ENCODE results near the gene STON2. TPM values are rescaled to one million over a fixed set of nuclear protein-coding genes. Genes with fewer than 3 reads are reported as not detected.

The STON2 gene
- total RNA-seq, 1 experiment from 2014 or later, result 0.36 TPM

DNA sequence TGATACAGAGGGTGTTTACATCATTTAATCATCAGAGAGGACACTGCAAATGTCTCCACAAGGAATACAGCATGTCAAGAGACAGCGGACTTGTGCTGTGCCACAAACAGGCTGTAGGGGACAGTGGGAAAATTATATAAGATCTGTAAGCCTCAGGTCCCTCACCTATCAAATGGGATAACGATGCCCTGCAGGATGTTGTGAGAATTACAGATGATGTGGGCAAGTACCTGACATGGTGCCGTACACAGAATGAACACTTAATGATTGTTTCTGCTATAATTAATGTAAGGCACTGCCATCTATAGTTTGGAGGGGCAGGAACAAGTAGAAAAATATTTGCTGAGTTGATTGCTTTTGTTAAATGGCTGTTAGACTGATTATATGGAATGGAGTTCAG, 97.5 kb downstream of the STON2 start:
- no TSS peak for BruUV-seq (replicated peaks)
- no peak overlapping the region for H3K4me3 ChIP-seq (ENCODE audit: low read depth in 2 of 2, low read length in 2 of 2)
- ChIA-PET POLR2A (no interaction called here), CTCF (no interaction called here)
- H3K27ac ChIP-seq (ENCODE audit: low read length), result no peak overlapping the region
- no peaks in the 10 kb centered on the region for H3K36me3 ChIP-seq (ENCODE audit: control insufficient read depth, insufficient read depth, low read length)
- TF ChIP-seq, protein P1, sequence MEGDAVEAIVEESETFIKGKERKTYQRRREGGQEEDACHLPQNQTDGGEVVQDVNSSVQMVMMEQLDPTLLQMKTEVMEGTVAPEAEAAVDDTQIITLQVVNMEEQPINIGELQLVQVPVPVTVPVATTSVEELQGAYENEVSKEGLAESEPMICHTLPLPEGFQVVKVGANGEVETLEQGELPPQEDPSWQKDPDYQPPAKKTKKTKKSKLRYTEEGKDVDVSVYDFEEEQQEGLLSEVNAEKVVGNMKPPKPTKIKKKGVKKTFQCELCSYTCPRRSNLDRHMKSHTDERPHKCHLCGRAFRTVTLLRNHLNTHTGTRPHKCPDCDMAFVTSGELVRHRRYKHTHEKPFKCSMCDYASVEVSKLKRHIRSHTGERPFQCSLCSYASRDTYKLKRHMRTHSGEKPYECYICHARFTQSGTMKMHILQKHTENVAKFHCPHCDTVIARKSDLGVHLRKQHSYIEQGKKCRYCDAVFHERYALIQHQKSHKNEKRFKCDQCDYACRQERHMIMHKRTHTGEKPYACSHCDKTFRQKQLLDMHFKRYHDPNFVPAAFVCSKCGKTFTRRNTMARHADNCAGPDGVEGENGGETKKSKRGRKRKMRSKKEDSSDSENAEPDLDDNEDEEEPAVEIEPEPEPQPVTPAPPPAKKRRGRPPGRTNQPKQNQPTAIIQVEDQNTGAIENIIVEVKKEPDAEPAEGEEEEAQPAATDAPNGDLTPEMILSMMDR (IDR thresholded peaks at IDR 0.05), result no peak; the same call in 1 of the 2 replicates
- no peak for TF ChIP-seq POLR2AphosphoS5 (IDR thresholded peaks at IDR 0.05; ENCODE audit: low read depth, low read length)
- TF ChIP-seq TCF7L2 (IDR thresholded peaks at IDR 0.05; ENCODE audit: low read depth, low read length), result no peak
- TF ChIP-seq SIN3A (IDR thresholded peaks at IDR 0.05; ENCODE audit: borderline replicate concordance, insufficient read depth, low read depth, low read length), result no peak
- TF ChIP-seq, protein P2, sequence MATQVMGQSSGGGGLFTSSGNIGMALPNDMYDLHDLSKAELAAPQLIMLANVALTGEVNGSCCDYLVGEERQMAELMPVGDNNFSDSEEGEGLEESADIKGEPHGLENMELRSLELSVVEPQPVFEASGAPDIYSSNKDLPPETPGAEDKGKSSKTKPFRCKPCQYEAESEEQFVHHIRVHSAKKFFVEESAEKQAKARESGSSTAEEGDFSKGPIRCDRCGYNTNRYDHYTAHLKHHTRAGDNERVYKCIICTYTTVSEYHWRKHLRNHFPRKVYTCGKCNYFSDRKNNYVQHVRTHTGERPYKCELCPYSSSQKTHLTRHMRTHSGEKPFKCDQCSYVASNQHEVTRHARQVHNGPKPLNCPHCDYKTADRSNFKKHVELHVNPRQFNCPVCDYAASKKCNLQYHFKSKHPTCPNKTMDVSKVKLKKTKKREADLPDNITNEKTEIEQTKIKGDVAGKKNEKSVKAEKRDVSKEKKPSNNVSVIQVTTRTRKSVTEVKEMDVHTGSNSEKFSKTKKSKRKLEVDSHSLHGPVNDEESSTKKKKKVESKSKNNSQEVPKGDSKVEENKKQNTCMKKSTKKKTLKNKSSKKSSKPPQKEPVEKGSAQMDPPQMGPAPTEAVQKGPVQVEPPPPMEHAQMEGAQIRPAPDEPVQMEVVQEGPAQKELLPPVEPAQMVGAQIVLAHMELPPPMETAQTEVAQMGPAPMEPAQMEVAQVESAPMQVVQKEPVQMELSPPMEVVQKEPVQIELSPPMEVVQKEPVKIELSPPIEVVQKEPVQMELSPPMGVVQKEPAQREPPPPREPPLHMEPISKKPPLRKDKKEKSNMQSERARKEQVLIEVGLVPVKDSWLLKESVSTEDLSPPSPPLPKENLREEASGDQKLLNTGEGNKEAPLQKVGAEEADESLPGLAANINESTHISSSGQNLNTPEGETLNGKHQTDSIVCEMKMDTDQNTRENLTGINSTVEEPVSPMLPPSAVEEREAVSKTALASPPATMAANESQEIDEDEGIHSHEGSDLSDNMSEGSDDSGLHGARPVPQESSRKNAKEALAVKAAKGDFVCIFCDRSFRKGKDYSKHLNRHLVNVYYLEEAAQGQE (IDR thresholded peaks at IDR 0.05; ENCODE audit: insufficient read depth in 1 of 2, low read depth in 2 of 2, low read length in 1 of 2), result no peak
- no peak for DNase-seq (ENCODE audit: low read depth, low spot score)
- intact Hi-C loops (cut with micrococcal nuclease; ENCODE audit: unreplicated experiment) (no loop called here), in situ Hi-C loops (cut with HindIII; ENCODE audit: low pct_unique_long_range_greater_than_20kb, low sequenced_read_pairs) (no loop called here)
- H3K27me3 ChIP-seq (ENCODE audit: control insufficient read depth, insufficient read depth, low read length), result no peaks in the 10 kb centered on the region
- H3K9me3 ChIP-seq (ENCODE audit: control insufficient read depth, insufficient read depth, low read depth, low read length), result no peaks in the 10 kb centered on the region
- no peaks in the 10 kb centered on the region for H3K4me1 ChIP-seq (ENCODE audit: control insufficient read depth, insufficient read depth, low read length)
- ATAC-seq, result no peak

DNA sequence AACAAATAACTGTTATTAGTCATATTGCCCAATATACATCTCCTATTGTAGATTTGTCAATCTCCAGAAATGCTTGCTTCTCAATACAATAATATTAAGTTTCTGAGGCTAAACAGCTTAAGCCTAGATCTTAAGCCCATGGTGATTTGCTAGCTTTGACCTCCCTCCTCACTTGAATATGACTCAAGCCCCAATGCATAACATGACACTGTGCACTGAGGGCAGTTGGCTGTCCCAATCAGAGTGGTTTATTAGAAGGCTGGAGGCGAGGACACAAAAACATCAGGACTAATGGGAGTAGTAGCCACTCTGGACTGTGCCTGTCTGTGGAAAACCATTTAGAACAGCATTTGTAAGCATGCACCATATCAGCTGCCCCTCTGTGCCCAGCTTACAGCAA, 98.3 kb downstream of the STON2 start:
- in situ Hi-C loops (cut with HindIII; ENCODE audit: low pct_unique_long_range_greater_than_20kb, low sequenced_read_pairs), result no loop called here
- CTCF ChIA-PET, result no interaction called here

More for the DNA sequence above, 98.3 kb downstream of the STON2 start:
- BruUV-seq (replicated peaks), result no TSS peak
- H3K9me3 ChIP-seq (ENCODE audit: control insufficient read depth, insufficient read depth, low read depth, low read length), result no peaks in the 10 kb centered on the region
- TF ChIP-seq, protein P1 (IDR thresholded peaks at IDR 0.05), result no peak
- no peak for TF ChIP-seq POLR2AphosphoS5 (IDR thresholded peaks at IDR 0.05; ENCODE audit: low read depth, low read length)
- TF ChIP-seq SIN3A (IDR thresholded peaks at IDR 0.05; ENCODE audit: borderline replicate concordance, insufficient read depth, low read depth, low read length), result no peak
- TF ChIP-seq, protein P2 (IDR thresholded peaks at IDR 0.05; ENCODE audit: insufficient read depth in 1 of 2, low read depth in 2 of 2, low read length in 1 of 2), result no peak
- no peak for TF ChIP-seq TCF7L2 (IDR thresholded peaks at IDR 0.05; ENCODE audit: low read depth, low read length)
- POLR2A ChIA-PET, result no interaction called here
- ATAC-seq, result no peak
- H3K36me3 ChIP-seq (ENCODE audit: control insufficient read depth, insufficient read depth, low read length), result no peaks in the 10 kb centered on the region
- H3K4me3 ChIP-seq (ENCODE audit: low read depth in 2 of 2, low read length in 2 of 2), result no peak overlapping the region
- intact Hi-C loops (cut with micrococcal nuclease; ENCODE audit: unreplicated experiment), result no loop called here
- no peak overlapping the region for H3K27ac ChIP-seq (ENCODE audit: low read length)
- DNase-seq (ENCODE audit: low read depth, low spot score), result no peak
- H3K4me1 ChIP-seq (ENCODE audit: control insufficient read depth, insufficient read depth, low read length), result no peaks in the 10 kb centered on the region
- H3K27me3 ChIP-seq (ENCODE audit: control insufficient read depth, insufficient read depth, low read length), result no peaks in the 10 kb centered on the region
